Cardiac muscle cell (in vitro differentiated cells and primary cell): Measurements from ENCODE around the gene RCBTB2. TPM values are rescaled to one million over a fixed set of nuclear protein-coding genes. Genes with fewer than 3 reads are reported as not detected.

ENCODE experiments used
- DNase-seq, 2 donors: peaks; one replicate each; pipeline versions ENCODE4 v3.0.0 to v3.0.0-alpha.2; 2010 to 2017; ENCODE audit warnings: low read depth in 1 of 2, low spot score in 1 of 2
- H3K27ac ChIP-seq: fragments of 200-600 bp; sonication (generic); 2 replicates; pipeline ENCODE4 v1.5.1; 2016
- H3K27me3 ChIP-seq: fragments of 200-600 bp; sonication (generic); 2 replicates; pipeline ENCODE4 v1.6.0; 2016; ENCODE audit warnings: control low read depth
- H3K36me3 ChIP-seq: fragments of 200-600 bp; sonication (generic); 2 replicates; pipeline ENCODE4 v1.5.1; 2016; ENCODE audit warnings: control low read depth
- H3K4me1 ChIP-seq: fragments of 200-600 bp; sonication (generic); 2 replicates; pipeline ENCODE4 v1.8.1; 2017; ENCODE audit warnings: low read depth, mild to moderate bottlenecking, mixed run types
- H3K4me3 ChIP-seq: fragments of 200-600 bp; sonication (generic); 2 replicates; pipeline ENCODE4 v1.5.1; 2016; ENCODE audit warnings: mild to moderate bottlenecking
- H3K9me3 ChIP-seq: fragments of 200-600 bp; sonication (generic); 2 replicates; pipeline ENCODE4 v1.5.1; 2017; ENCODE audit warnings: low read depth, mild to moderate bottlenecking, control low read depth
- CTCF ChIP-seq: IDR thresholded peaks from 2 replicates; pipeline ENCODE4 v1.5.1; 2012; ENCODE audit warnings: low read depth, mild to moderate bottlenecking, low read length
- polyA plus RNA-seq: library from polyadenylated mRNA; unstranded; fragments of >200 nt; fragmentation: Nextera tagmentation; extraction: Ambion mirVana; gene quantifications from 2 replicates; pipeline ENCODE4 v1.2.1, GENCODE V29; 2016
- total RNA-seq: library from RNA; depleted of rRNA; stranded (reverse); fragments of >200 nt; gene quantifications from 2 replicates; pipeline ENCODE4 v1.2.3, GENCODE V29; 2016

RCBTB2 gene
- total and polyA plus RNA-seq, 2 experiments from 2014 or later = 10.0 to 15.4 TPM

- no peaks in the 10 kb centered on the region for H3K36me3 ChIP-seq
- H3K9me3 ChIP-seq = no peaks in the 10 kb centered on the region
- H3K27me3 ChIP-seq = no peaks in the 10 kb centered on the region
- no peak overlapping the region for H3K4me3 ChIP-seq
- no peak for TF ChIP-seq CTCF
- no peak overlapping the region for H3K27ac ChIP-seq
- peaks cover 23% of the 10 kb centered on the region for H3K4me1 ChIP-seq
- DNase-seq = no peak
Observed at GRCh38 chr13:48539550-48539949, 6.7 kb upstream of the RCBTB2 start.

- Histone ChIP-seq H3K27me3 (no peaks in the 10 kb centered on the region), H3K9me3 (no peaks in the 10 kb centered on the region), H3K27ac (no peak overlapping the region), H3K4me1 (peaks cover 8% of the 10 kb centered on the region), H3K36me3 (no peaks in the 10 kb centered on the region), H3K4me3 (no peak overlapping the region)
- TF ChIP-seq CTCF = no peak
- DNase-seq = no peak
Observed at GRCh38 chr13:48536621-48537250, 3.9 kb upstream of the RCBTB2 start.

GRCh38 chr13:48535766-48536165, 2.9 kb upstream of the RCBTB2 start:
- H3K27me3 ChIP-seq = no peaks in the 10 kb centered on the region
- H3K4me1 ChIP-seq = peaks cover 4% of the 10 kb centered on the region
- H3K36me3 ChIP-seq = no peaks in the 10 kb centered on the region
- no peak for DNase-seq
- no peak overlapping the region for H3K4me3 ChIP-seq
- H3K9me3 ChIP-seq = no peaks in the 10 kb centered on the region
- no peak overlapping the region for H3K27ac ChIP-seq
- TF ChIP-seq CTCF = no peak

GRCh38 chr13:48534911-48535501, 2.1 kb upstream of the RCBTB2 start:
- Histone ChIP-seq H3K36me3 (no peaks in the 10 kb centered on the region), H3K27ac (no peak overlapping the region), H3K4me1 (peaks cover 4% of the 10 kb centered on the region), H3K4me3 (no peak overlapping the region), H3K27me3 (no peaks in the 10 kb centered on the region), H3K9me3 (no peaks in the 10 kb centered on the region)
- no peak for TF ChIP-seq CTCF
- DNase-seq = no peak

GRCh38 chr13:48533961-48534600, 1.2 kb upstream of the RCBTB2 start:
- H3K4me3 ChIP-seq = no peak overlapping the region
- peak overlapping the region; percentile 93 for H3K27ac ChIP-seq
- no peaks in the 10 kb centered on the region for H3K27me3 ChIP-seq
- no peaks in the 10 kb centered on the region for H3K9me3 ChIP-seq
- H3K36me3 ChIP-seq = no peaks in the 10 kb centered on the region
- peaks cover 4% of the 10 kb centered on the region for H3K4me1 ChIP-seq
- DNase-seq = no peak
- no peak for TF ChIP-seq CTCF
